ENCODE results near the gene GID8. TPM values are rescaled to one million over a fixed set of nuclear protein-coding genes. Genes with fewer than 3 reads are reported as not detected.

GID8 gene
- total and polyA plus RNA-seq, 2 of the 4 experiments (the other 2 are of a cell fraction), result 21.5 to 33.9 TPM

DNA sequence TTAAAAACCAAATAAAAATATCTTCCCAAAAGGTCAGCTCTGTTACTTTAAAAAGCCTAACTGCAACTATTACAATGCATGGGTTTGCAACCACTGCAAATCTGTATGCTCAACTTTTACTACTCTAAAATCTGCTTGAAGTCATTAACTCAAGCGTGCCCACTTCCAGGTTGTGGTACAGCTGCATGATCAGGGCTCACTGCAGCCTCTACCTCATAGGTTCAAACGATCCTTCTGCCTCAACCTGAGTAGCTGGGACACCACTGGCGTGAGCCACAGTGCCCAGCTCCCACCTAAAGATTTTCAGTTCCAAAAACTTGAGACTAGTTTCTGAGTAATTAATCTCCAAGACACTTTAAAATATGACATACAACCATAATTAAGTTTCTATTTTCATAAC, 19.8 kb upstream of the GID8 start:
- Histone ChIP-seq H4K91ac (ENCODE audit: insufficient read depth, low read depth, low read length) (no peak overlapping the region), H3K27me3 (ENCODE audit: control insufficient read depth, insufficient read depth, low read length) (no peaks in the 10 kb centered on the region), H3K18ac (ENCODE audit: low read depth, low read length) (no peak overlapping the region), H3K27ac (ENCODE audit: insufficient read depth, low read length) (no peak overlapping the region), H3K9me3 (ENCODE audit: control insufficient read depth, insufficient read depth, low read length) (no peaks in the 10 kb centered on the region), H3K56ac (ENCODE audit: extremely low read depth, insufficient read depth, low read length) (no peak overlapping the region), H3K4me3 (ENCODE audit: insufficient read depth, low read depth, low read length) (no peak overlapping the region), H2AK5ac (ENCODE audit: low read depth, low read length) (no peak overlapping the region), H3K79me1 (ENCODE audit: low read depth in 1 of 2, low read length in 2 of 2) (peaks cover 0 to 80% of the 10 kb centered on the region in 2 experiments; a peak in 2 of 4 replicates), H2BK5ac (ENCODE audit: low read depth, low read length, poor library complexity, severe bottlenecking) (no peak overlapping the region), H4K8ac (ENCODE audit: low read depth in 2 of 2, low read length in 2 of 2) (no peak overlapping the region), H2BK15ac (ENCODE audit: low read depth, low read length) (no peak overlapping the region), H3K4me1 (ENCODE audit: control insufficient read depth, insufficient read depth, low read length) (peaks cover 20% of the 10 kb centered on the region; the same call in 1 of the 2 replicates), H3K9ac (ENCODE audit: low read depth, low read length) (no peak overlapping the region), H2BK20ac (ENCODE audit: low read depth, low read length) (0 out of 2 replicates have a peak overlapping the region, but pooled peaks have one; percentile 14), H4K20me1 (ENCODE audit: insufficient read depth, low read length) (peaks cover 97% of the 10 kb centered on the region), H2AFZ (replicated peaks; ENCODE audit: low read length, poor library complexity) (no peak overlapping the region), H4K5ac (ENCODE audit: low read depth, low read length) (no peak overlapping the region), H3K36me3 (ENCODE audit: control insufficient read depth, insufficient read depth, low read length) (peaks cover 3% of the 10 kb centered on the region; the same call in 1 of the 2 replicates), H3K23ac (ENCODE audit: low read depth, low read length) (no peak overlapping the region), H3K14ac (replicated peaks; ENCODE audit: low read depth, low read length) (no peak overlapping the region), H3K4ac (ENCODE audit: low read depth, low read length) (no peak overlapping the region), H2AK9ac (replicated peaks; ENCODE audit: low read depth, low read length, poor library complexity) (no peak overlapping the region), H3K4me2 (ENCODE audit: low read depth, low read length) (no peak overlapping the region), H2BK120ac (ENCODE audit: low read depth, low read length) (no peak overlapping the region), H3K9me1 (ENCODE audit: insufficient read depth, low read length) (peaks cover 23% of the 10 kb centered on the region)
- ATAC-seq (ENCODE audit: low read depth) (no peak), DNase-seq (no peak)
- ChIA-PET POLR2A (ENCODE audit: unreplicated experiment) (no interaction called here), CTCF (interaction anchor here (4.3 kb wide), 1 partner anchor 11 kb away, joined by 12 read pairs; no protein-coding TSS in a partner anchor)
- BruUV-seq (replicated peaks), result no TSS peak
- WGBS, 2 experiments (ENCODE audit: extremely low coverage in 2 of 2, insufficient read length in 1 of 2), result 89% methylated on average over 1 of the region's 3 CpGs; no CpG with 5 or more reads in 1 of the 2 experiments
- dilution Hi-C loops (cut with HindIII; ENCODE audit: low sequenced_read_pairs, unreplicated experiment), result no loop called here
- intact Hi-C loops (cut with micrococcal nuclease), result loop anchor here (5.0 kb wide), 1 partner anchor 56 kb away; the partner anchor contains the start of gene TCFL5
- in situ Hi-C loops (cut with MboI; ENCODE audit: low sequenced_read_pairs), result no loop called here
- TF ChIP-seq BHLHE40 (IDR thresholded peaks at IDR 0.05; ENCODE audit: low read depth, low read length) (no peak), SMC3 (IDR thresholded peaks at IDR 0.05; ENCODE audit: low read depth, low read length) (no peak), CEBPB (IDR thresholded peaks at IDR 0.05; ENCODE audit: low read depth, low read length) (no peak), NFE2L2 (IDR thresholded peaks at IDR 0.05; ENCODE audit: low read depth, low read length) (no peak), CHD1 (IDR thresholded peaks at IDR 0.05; ENCODE audit: low read depth, low read length) (no peak), MAFK (IDR thresholded peaks at IDR 0.05; ENCODE audit: low read depth, low read length) (no peak), RAD21 (IDR thresholded peaks at IDR 0.05; ENCODE audit: low read length) (no peak), RFX5 (IDR thresholded peaks at IDR 0.05; ENCODE audit: low read depth, low read length) (no peak), MXI1 (IDR thresholded peaks at IDR 0.05; ENCODE audit: borderline replicate concordance, low read depth, low read length) (no peak), RCOR1 (IDR thresholded peaks at IDR 0.05; ENCODE audit: insufficient replicate concordance, low read length) (no peak), MAZ (IDR thresholded peaks at IDR 0.05; ENCODE audit: borderline replicate concordance, low read depth, low read length) (no peak), POLR2A (IDR thresholded peaks at IDR 0.05; ENCODE audit: low read depth, low read length) (no peak), FOS (IDR thresholded peaks at IDR 0.05; ENCODE audit: low read depth, low read length) (no peak)
- TF ChIP-seq, protein P1, sequence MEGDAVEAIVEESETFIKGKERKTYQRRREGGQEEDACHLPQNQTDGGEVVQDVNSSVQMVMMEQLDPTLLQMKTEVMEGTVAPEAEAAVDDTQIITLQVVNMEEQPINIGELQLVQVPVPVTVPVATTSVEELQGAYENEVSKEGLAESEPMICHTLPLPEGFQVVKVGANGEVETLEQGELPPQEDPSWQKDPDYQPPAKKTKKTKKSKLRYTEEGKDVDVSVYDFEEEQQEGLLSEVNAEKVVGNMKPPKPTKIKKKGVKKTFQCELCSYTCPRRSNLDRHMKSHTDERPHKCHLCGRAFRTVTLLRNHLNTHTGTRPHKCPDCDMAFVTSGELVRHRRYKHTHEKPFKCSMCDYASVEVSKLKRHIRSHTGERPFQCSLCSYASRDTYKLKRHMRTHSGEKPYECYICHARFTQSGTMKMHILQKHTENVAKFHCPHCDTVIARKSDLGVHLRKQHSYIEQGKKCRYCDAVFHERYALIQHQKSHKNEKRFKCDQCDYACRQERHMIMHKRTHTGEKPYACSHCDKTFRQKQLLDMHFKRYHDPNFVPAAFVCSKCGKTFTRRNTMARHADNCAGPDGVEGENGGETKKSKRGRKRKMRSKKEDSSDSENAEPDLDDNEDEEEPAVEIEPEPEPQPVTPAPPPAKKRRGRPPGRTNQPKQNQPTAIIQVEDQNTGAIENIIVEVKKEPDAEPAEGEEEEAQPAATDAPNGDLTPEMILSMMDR (conservative IDR thresholded peaks at IDR 0.05; ENCODE audit: low read depth, low read length), result no peak
- TF ChIP-seq, protein P2, sequence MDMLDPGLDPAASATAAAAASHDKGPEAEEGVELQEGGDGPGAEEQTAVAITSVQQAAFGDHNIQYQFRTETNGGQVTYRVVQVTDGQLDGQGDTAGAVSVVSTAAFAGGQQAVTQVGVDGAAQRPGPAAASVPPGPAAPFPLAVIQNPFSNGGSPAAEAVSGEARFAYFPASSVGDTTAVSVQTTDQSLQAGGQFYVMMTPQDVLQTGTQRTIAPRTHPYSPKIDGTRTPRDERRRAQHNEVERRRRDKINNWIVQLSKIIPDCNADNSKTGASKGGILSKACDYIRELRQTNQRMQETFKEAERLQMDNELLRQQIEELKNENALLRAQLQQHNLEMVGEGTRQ (IDR thresholded peaks at IDR 0.05; ENCODE audit: low read depth, low read length), result no peak
- TF ChIP-seq, protein P3, sequence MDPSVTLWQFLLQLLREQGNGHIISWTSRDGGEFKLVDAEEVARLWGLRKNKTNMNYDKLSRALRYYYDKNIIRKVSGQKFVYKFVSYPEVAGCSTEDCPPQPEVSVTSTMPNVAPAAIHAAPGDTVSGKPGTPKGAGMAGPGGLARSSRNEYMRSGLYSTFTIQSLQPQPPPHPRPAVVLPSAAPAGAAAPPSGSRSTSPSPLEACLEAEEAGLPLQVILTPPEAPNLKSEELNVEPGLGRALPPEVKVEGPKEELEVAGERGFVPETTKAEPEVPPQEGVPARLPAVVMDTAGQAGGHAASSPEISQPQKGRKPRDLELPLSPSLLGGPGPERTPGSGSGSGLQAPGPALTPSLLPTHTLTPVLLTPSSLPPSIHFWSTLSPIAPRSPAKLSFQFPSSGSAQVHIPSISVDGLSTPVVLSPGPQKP (IDR thresholded peaks at IDR 0.05; ENCODE audit: borderline replicate concordance, low read depth, low read length), result no peak

All from IMR-90 (cell line).